Lower leg skin (tissue), 3 donors: ENCODE results near the gene BDH1.

Experiments used
- CTCF ChIP-seq, 3 donors: fragments of 450-650 bp; IDR thresholded peaks; one replicate each; pipeline ENCODE4 v1.5.1; 2016; ENCODE audit warnings: antibody characterized with exemption in 3 of 3, mild to moderate bottlenecking in 3 of 3, moderate library complexity in 2 of 3
- POLR2A ChIP-seq, 2 donors: fragments of 450-650 bp; IDR thresholded peaks; one replicate each; pipeline ENCODE4 v1.6.1; 2016 to 2017; ENCODE audit warnings: antibody characterized with exemption in 2 of 2, mild to moderate bottlenecking in 1 of 2, moderate library complexity in 1 of 2

GRCh38 chr3:197491478-197491877 is 64.3 kb downstream of the BDH1 start:
- TF ChIP-seq CTCF (IDR thresholded peaks at IDR 0.05), result no peak
- TF ChIP-seq POLR2A (IDR thresholded peaks at IDR 0.05), result no peak
